Peyer's patch (tissue), 4 donors: ENCODE measurements around the gene CTU2.

Source experiments
- POLR2A ChIP-seq, 2 donors: fragments of 450-650 bp; IDR thresholded peaks; one replicate each; pipeline ENCODE4 v1.5.1; 2017; ENCODE audit warnings: antibody characterized with exemption in 2 of 2, mild to moderate bottlenecking in 2 of 2, moderate library complexity in 2 of 2
- TF ChIP-seq, protein P1 (sequence below), 6 experiments: fragments of 450-650 bp in 4 of 6; fragments of 200-600 bp in 2 of 6; sonication (generic) in 1 of 6; IDR thresholded peaks; one replicate each; pipeline ENCODE4 v1.5.1; 2017 to 2019; ENCODE audit warnings: antibody characterized with exemption in 6 of 6, mild to moderate bottlenecking in 3 of 6, moderate library complexity in 1 of 6

- TF ChIP-seq, protein P1, sequence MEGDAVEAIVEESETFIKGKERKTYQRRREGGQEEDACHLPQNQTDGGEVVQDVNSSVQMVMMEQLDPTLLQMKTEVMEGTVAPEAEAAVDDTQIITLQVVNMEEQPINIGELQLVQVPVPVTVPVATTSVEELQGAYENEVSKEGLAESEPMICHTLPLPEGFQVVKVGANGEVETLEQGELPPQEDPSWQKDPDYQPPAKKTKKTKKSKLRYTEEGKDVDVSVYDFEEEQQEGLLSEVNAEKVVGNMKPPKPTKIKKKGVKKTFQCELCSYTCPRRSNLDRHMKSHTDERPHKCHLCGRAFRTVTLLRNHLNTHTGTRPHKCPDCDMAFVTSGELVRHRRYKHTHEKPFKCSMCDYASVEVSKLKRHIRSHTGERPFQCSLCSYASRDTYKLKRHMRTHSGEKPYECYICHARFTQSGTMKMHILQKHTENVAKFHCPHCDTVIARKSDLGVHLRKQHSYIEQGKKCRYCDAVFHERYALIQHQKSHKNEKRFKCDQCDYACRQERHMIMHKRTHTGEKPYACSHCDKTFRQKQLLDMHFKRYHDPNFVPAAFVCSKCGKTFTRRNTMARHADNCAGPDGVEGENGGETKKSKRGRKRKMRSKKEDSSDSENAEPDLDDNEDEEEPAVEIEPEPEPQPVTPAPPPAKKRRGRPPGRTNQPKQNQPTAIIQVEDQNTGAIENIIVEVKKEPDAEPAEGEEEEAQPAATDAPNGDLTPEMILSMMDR (IDR thresholded peaks at IDR 0.05): no peak
- no peak for TF ChIP-seq POLR2A (IDR thresholded peaks at IDR 0.05)
Measured at GRCh38 chr16:88718178-88718577, 11.9 kb downstream of the CTU2 start.
